Right cardiac atrium (tissue), 5 donors: Measurements from ENCODE around the gene RSPRY1. TPM values are rescaled to one million over a fixed set of nuclear protein-coding genes. Genes with fewer than 3 reads are reported as not detected.

ENCODE experiments used
- ATAC-seq, 2 donors: fragments of 200-7000 bp; cut with Tn5 transposase; one replicate each; pipeline versions ENCODE4 v1.8.0 to v1.9.1; 2020; ENCODE audit warnings: moderate library complexity in 2 of 2, mild to moderate bottlenecking in 1 of 2
- DNase-seq, 3 donors: peaks; one replicate each; pipeline ENCODE4 v3.0.0-alpha.2; 2020
- H3K27ac ChIP-seq: one replicate; pipeline ENCODE4 v1.5.1; 2013; ENCODE audit warnings: mild to moderate bottlenecking, low read length, control low read depth, moderate library complexity
- H3K27me3 ChIP-seq: one replicate; pipeline ENCODE4 v1.6.1; 2013; ENCODE audit not compliant: control insufficient read depth, insufficient read depth
- H3K4me1 ChIP-seq: one replicate; pipeline ENCODE4 v1.6.1; 2013; ENCODE audit warnings: low read length; ENCODE audit not compliant: control insufficient read depth, insufficient read depth
- H3K4me3 ChIP-seq: one replicate; pipeline ENCODE4 v1.5.1; 2013; ENCODE audit warnings: low read length, control low read depth
- H3K9me3 ChIP-seq: one replicate; pipeline ENCODE4 v1.6.1; 2013; ENCODE audit warnings: low read length; ENCODE audit not compliant: control insufficient read depth
- WGBS: extraction: QIAGEN DNeasy Blood & Tissue Kit; methylation state at CpG from one replicate; pipeline ENCODE4 v1.1.7; 2013; 5-methylcytosine and 5-hydroxymethylcytosine counted together
- intact Hi-C, 4 donors: fragments of 100-400 bp; cut with DNase I; formaldehyde crosslinking; loops; one replicate each; pipeline versions ENCODE4 v1.11.0 to v1.14.0; 2022 to 2023
- polyA plus RNA-seq: library from polyadenylated mRNA; stranded (reverse); fragments of 200-250 nt; gene quantifications from one replicate; pipeline ENCODE4 v1.2.3, GENCODE V29; 2013
- total RNA-seq, 4 donors: library from RNA; stranded (reverse); fragmentation: NEBNext Ultra II Directional; extraction: Animal tissue kit (Norgen Biotek cat#: 25700); gene quantifications; one replicate each; pipeline ENCODE4 v1.2.1, GENCODE V29; 2021
- donor health status: healthy with polysubstance abuse.
- donor health status: DM: no; HTN: yes; CAD: no.
- donor health status: DM: no; HTN: no; CAD: no.
- donor health status: DM: no; HTN: yes; CAD: no; lungs with severe emphysema.
- donor health status: DM: yes; HTN: yes; CAD: no.

The RSPRY1 gene
- total and polyA plus RNA-seq, 5 donors, result 7.3 to 21.1 (median 15.5) TPM

- Histone ChIP-seq H3K9me3 (no peaks in the 10 kb centered on the region), H3K27me3 (no peaks in the 10 kb centered on the region), H3K27ac (peak overlapping the region; percentile 49), H3K4me1 (peaks cover 8% of the 10 kb centered on the region), H3K4me3 (no peak overlapping the region)
- DNase-seq (peak in 1 of 3 donors; percentile 68), ATAC-seq (peak; percentile 17 to 71)
- intact Hi-C loops, result loop anchor here in 1 of 4 donors (10.0 kb wide), 1 partner anchor 51 kb away; the partner anchor contains the start of gene CPNE2
- 66% methylated on average over 14 of the region's 14 CpGs for WGBS
Measured at GRCh38 chr16:57145046-57146021, 40.8 kb upstream of the RSPRY1 start.

- H3K4me3 ChIP-seq, result no peak overlapping the region
- no peaks in the 10 kb centered on the region for H3K27me3 ChIP-seq
- peaks cover 8% of the 10 kb centered on the region for H3K4me1 ChIP-seq
- no peak for ATAC-seq
- no peak overlapping the region for H3K27ac ChIP-seq
- intact Hi-C loops, result loop anchor here in 1 of 4 donors (10.0 kb wide), 1 partner anchor 51 kb away; the partner anchor contains the start of gene CPNE2
- WGBS, result 75% methylated on average over 24 of the region's 24 CpGs
- DNase-seq, result peak in 2 of 3 donors; percentile 63 to 66
- H3K9me3 ChIP-seq, result no peaks in the 10 kb centered on the region
Measured at GRCh38 chr16:57146040-57146647, 40.0 kb upstream of the RSPRY1 start.

GRCh38 chr16:57146735-57147134 lies 39.4 kb upstream of the RSPRY1 start:
- ATAC-seq (no peak), DNase-seq (peak in 1 of 3 donors; percentile 30)
- H3K27me3 ChIP-seq, result no peaks in the 10 kb centered on the region
- WGBS, result 87% methylated on average over 5 of the region's 5 CpGs
- peak overlapping the region; percentile 10 for H3K27ac ChIP-seq
- H3K4me1 ChIP-seq, result peaks cover 8% of the 10 kb centered on the region
- H3K4me3 ChIP-seq, result no peak overlapping the region
- intact Hi-C loops, result loop anchor here in 1 of 4 donors (10.0 kb wide), 1 partner anchor 52 kb away; the partner anchor contains the start of gene CPNE2
- H3K9me3 ChIP-seq, result no peaks in the 10 kb centered on the region

- peak in 2 of 3 donors; percentile 68 to 69 for DNase-seq
- Histone ChIP-seq H3K27me3 (no peaks in the 10 kb centered on the region), H3K9me3 (no peaks in the 10 kb centered on the region), H3K4me1 (peaks cover 6% of the 10 kb centered on the region), H3K4me3 (no peak overlapping the region), H3K27ac (peak overlapping the region; percentile 37)
- ATAC-seq, result peak; percentile 9 to 21
- intact Hi-C loops, result loop anchor here in 1 of 4 donors (10.0 kb wide), 1 partner anchor 53 kb away; the partner anchor contains the start of gene CPNE2
- 37% methylated on average over 14 of the region's 14 CpGs for WGBS
Measured at GRCh38 chr16:57147381-57148221, 38.5 kb upstream of the RSPRY1 start.

GRCh38 chr16:57148481-57148880 lies 37.6 kb upstream of the RSPRY1 start:
- Histone ChIP-seq H3K4me3 (no peak overlapping the region), H3K27me3 (no peaks in the 10 kb centered on the region), H3K9me3 (no peaks in the 10 kb centered on the region), H3K4me1 (peaks cover 6% of the 10 kb centered on the region), H3K27ac (peak overlapping the region; percentile 48)
- intact Hi-C loops, result loop anchor here in 1 of 4 donors (10.0 kb wide), 1 partner anchor 54 kb away; the partner anchor contains the start of gene CPNE2
- DNase-seq (peak in 1 of 3 donors; percentile 24), ATAC-seq (no peak)
- 89% methylated on average over 6 of the region's 6 CpGs for WGBS

GRCh38 chr16:57149391-57149790 lies 36.7 kb upstream of the RSPRY1 start:
- DNase-seq, result peak in 1 of 3 donors; percentile 19
- 92% methylated on average over 10 of the region's 10 CpGs for WGBS
- Histone ChIP-seq H3K27me3 (no peaks in the 10 kb centered on the region), H3K4me3 (no peak overlapping the region), H3K27ac (no peak overlapping the region), H3K4me1 (peaks cover 6% of the 10 kb centered on the region), H3K9me3 (no peaks in the 10 kb centered on the region)
- intact Hi-C loops, result loop anchor here in 1 of 4 donors (10.0 kb wide), 1 partner anchor 55 kb away; the partner anchor contains the start of gene CPNE2
- no peak for ATAC-seq

GRCh38 chr16:57150682-57151330 lies 35.3 kb upstream of the RSPRY1 start:
- H3K9me3 ChIP-seq, result no peaks in the 10 kb centered on the region
- DNase-seq, result no peak
- WGBS, result 87% methylated on average over 9 of the region's 9 CpGs
- peaks cover 3% of the 10 kb centered on the region for H3K4me1 ChIP-seq
- no peaks in the 10 kb centered on the region for H3K27me3 ChIP-seq
- H3K27ac ChIP-seq, result no peak overlapping the region
- H3K4me3 ChIP-seq, result no peak overlapping the region
- intact Hi-C loops, result loop anchor here in 1 of 4 donors (10.0 kb wide), 1 partner anchor 56 kb away; the partner anchor contains the start of gene CPNE2
- no peak for ATAC-seq

- peaks cover 3% of the 10 kb centered on the region for H3K4me1 ChIP-seq
Measured at GRCh38 chr16:57151369-57151768, 34.8 kb upstream of the RSPRY1 start.

GRCh38 chr16:57152096-57153093 lies 33.7 kb upstream of the RSPRY1 start:
- H3K4me1 ChIP-seq, result no peaks in the 10 kb centered on the region
- DNase-seq (peak in 1 of 3 donors; percentile 28), ATAC-seq (no peak)
- H3K4me3 ChIP-seq, result no peak overlapping the region
- 84% methylated on average over 4 of the region's 4 CpGs for WGBS
- intact Hi-C loops, result loop anchor here in 1 of 4 donors (10.0 kb wide), 1 partner anchor 58 kb away; the partner anchor contains the start of gene CPNE2
- no peak overlapping the region for H3K27ac ChIP-seq
- H3K27me3 ChIP-seq, result no peaks in the 10 kb centered on the region
- H3K9me3 ChIP-seq, result no peaks in the 10 kb centered on the region

More at GRCh38 chr16:57151369-57151768, 34.8 kb upstream of the RSPRY1 start:
- Histone ChIP-seq H3K27ac (no peak overlapping the region), H3K9me3 (no peaks in the 10 kb centered on the region), H3K27me3 (no peaks in the 10 kb centered on the region), H3K4me3 (no peak overlapping the region)
- ATAC-seq (no peak), DNase-seq (no peak)
- 69% methylated on average over 2 of the region's 2 CpGs for WGBS
- intact Hi-C loops, result loop anchor here in 1 of 4 donors (10.0 kb wide), 1 partner anchor 57 kb away; the partner anchor contains the start of gene CPNE2
